Ishikawa (cell line): Measurements from ENCODE around the gene CDC42EP4.

Experiments used
- CEBPB ChIP-seq: IDR thresholded peaks from 2 replicates; pipeline ENCODE4 v1.6.1; 2012
- CREB1 ChIP-seq: IDR thresholded peaks from 2 replicates; pipeline ENCODE4 v1.6.1; 2012; ENCODE audit warnings: low read depth
- EGR1 ChIP-seq: IDR thresholded peaks from 2 replicates; pipeline ENCODE4 v1.6.1; 2012
- EP300 ChIP-seq: IDR thresholded peaks from 2 replicates; pipeline ENCODE4 v1.6.1; 2012; ENCODE audit warnings: borderline replicate concordance
- FOXM1 ChIP-seq: IDR thresholded peaks from 2 replicates; pipeline ENCODE4 v1.6.1; 2012; ENCODE audit warnings: low read depth, borderline replicate concordance
- MAX ChIP-seq: IDR thresholded peaks from 2 replicates; pipeline ENCODE4 v1.6.1; 2012
- NFIC ChIP-seq: IDR thresholded peaks from 2 replicates; pipeline ENCODE4 v1.6.1; 2012
- RAD21 ChIP-seq: IDR thresholded peaks from 2 replicates; pipeline ENCODE4 v1.6.1; 2012; ENCODE audit warnings: low read depth
- TAF1 ChIP-seq: IDR thresholded peaks from 2 replicates; pipeline ENCODE4 v1.6.1; 2012; ENCODE audit warnings: low read depth, mild to moderate bottlenecking
- TCF12 ChIP-seq: IDR thresholded peaks from 2 replicates; pipeline ENCODE4 v1.6.1; 2012; ENCODE audit warnings: low read depth
- TEAD4 ChIP-seq: IDR thresholded peaks from 2 replicates; pipeline ENCODE4 v1.6.1; 2012
- USF1 ChIP-seq: IDR thresholded peaks from 2 replicates; pipeline ENCODE4 v1.6.1; 2012
- YY1 ChIP-seq: IDR thresholded peaks from 2 replicates; pipeline ENCODE4 v1.6.1; 2012; ENCODE audit warnings: low read depth
- ZBTB7A ChIP-seq: IDR thresholded peaks from 2 replicates; pipeline ENCODE4 v1.6.1; 2012; ENCODE audit warnings: low read depth
- TF ChIP-seq, protein P1 (sequence below): IDR thresholded peaks from 2 replicates; pipeline ENCODE4 v1.6.1; 2012; ENCODE audit warnings: low read depth, mild to moderate bottlenecking

CDC42EP4 gene

GRCh38 chr17:73357981-73358380 lies 46.2 kb upstream of the CDC42EP4 start:
- no peak for TF ChIP-seq EP300

- TF ChIP-seq, protein P1, sequence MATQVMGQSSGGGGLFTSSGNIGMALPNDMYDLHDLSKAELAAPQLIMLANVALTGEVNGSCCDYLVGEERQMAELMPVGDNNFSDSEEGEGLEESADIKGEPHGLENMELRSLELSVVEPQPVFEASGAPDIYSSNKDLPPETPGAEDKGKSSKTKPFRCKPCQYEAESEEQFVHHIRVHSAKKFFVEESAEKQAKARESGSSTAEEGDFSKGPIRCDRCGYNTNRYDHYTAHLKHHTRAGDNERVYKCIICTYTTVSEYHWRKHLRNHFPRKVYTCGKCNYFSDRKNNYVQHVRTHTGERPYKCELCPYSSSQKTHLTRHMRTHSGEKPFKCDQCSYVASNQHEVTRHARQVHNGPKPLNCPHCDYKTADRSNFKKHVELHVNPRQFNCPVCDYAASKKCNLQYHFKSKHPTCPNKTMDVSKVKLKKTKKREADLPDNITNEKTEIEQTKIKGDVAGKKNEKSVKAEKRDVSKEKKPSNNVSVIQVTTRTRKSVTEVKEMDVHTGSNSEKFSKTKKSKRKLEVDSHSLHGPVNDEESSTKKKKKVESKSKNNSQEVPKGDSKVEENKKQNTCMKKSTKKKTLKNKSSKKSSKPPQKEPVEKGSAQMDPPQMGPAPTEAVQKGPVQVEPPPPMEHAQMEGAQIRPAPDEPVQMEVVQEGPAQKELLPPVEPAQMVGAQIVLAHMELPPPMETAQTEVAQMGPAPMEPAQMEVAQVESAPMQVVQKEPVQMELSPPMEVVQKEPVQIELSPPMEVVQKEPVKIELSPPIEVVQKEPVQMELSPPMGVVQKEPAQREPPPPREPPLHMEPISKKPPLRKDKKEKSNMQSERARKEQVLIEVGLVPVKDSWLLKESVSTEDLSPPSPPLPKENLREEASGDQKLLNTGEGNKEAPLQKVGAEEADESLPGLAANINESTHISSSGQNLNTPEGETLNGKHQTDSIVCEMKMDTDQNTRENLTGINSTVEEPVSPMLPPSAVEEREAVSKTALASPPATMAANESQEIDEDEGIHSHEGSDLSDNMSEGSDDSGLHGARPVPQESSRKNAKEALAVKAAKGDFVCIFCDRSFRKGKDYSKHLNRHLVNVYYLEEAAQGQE, result no peak
- no peak for TF ChIP-seq NFIC
- no peak for TF ChIP-seq YY1
These were observed 45.5 kb upstream of the CDC42EP4 start for GRCh38 chr17:73357318-73357717.

- TF ChIP-seq, protein P1, result no peak
- no peak for TF ChIP-seq TCF12
- no peak for TF ChIP-seq USF1
- no peak for TF ChIP-seq NFIC
- TF ChIP-seq TEAD4, result no peak
- TF ChIP-seq YY1, result no peak
- TF ChIP-seq RAD21, result no peak
- no peak for TF ChIP-seq MAX
- no peak for TF ChIP-seq FOXM1
- TF ChIP-seq EGR1, result no peak
- no peak for TF ChIP-seq TAF1
- TF ChIP-seq ZBTB7A, result no peak
These were observed 44.9 kb upstream of the CDC42EP4 start for GRCh38 chr17:73356561-73357170.

GRCh38 chr17:73354423-73355284 lies 42.9 kb upstream of the CDC42EP4 start:
- TF ChIP-seq YY1 (no peak), CREB1 (no peak), FOXM1 (no peak), MAX (no peak), CEBPB (no peak), USF1 (no peak), TCF12 (no peak), TEAD4 (no peak), ZBTB7A (no peak), RAD21 (no peak), TAF1 (no peak), EGR1 (no peak), NFIC (no peak), EP300 (no peak)
- TF ChIP-seq, protein P1, result no peak

DNA sequence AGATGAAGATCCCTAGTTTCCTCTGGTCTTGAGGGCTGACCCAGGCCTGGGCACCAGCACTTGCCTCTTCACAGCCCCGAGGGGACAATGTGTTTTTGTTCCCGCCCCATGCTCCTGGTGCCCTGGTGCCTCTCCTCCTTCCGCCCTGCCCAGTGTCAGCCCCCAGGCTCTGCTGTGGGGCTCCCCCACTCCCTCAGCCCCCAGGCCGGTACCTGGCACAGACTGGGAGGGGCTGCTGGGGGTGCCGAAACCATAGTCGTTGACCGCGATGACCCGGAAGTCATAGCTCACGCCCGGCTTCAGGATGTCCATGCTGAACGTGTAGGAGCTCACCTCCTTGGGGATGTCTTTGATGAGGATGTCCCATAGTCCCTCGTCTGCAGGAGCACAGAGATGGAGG lies 40.5 kb upstream of the CDC42EP4 start:
- TF ChIP-seq TAF1 (no peak), TEAD4 (no peak), EP300 (no peak), MAX (no peak), CREB1 (no peak), CEBPB (no peak), RAD21 (no peak)
